Type B pancreatic cell (in vitro differentiated cells): ENCODE data around the gene MMP24. TPM values are rescaled to one million over a fixed set of nuclear protein-coding genes. Genes with fewer than 3 reads are reported as not detected.
"Not testable (repeated sequence)": the region's sequence is repeated elsewhere in the genome, so short reads cannot be mapped to it uniquely, and the experiment has no call there.

Experiments
- DNase-seq: peaks from one replicate; pipeline ENCODE4 v3.0.0; 2021; ENCODE audit warnings: mixed read lengths; ENCODE audit not compliant: unreplicated experiment; ENCODE audit errors: extremely low spot score
- H3K27ac Mint-ChIP-seq: 2 replicates; pipeline ENCODE4 v1.8.0; 2021; ENCODE audit warnings: mild to moderate bottlenecking, mixed read lengths
- H3K27me3 Mint-ChIP-seq: 2 replicates; pipeline ENCODE4 v1.8.0; 2021; ENCODE audit warnings: mixed read lengths
- H3K36me3 Mint-ChIP-seq: 2 replicates; pipeline ENCODE4 v1.8.0; 2021; ENCODE audit warnings: mixed read lengths
- H3K4me1 Mint-ChIP-seq: one replicate; pipeline ENCODE4 v1.8.0; 2021; ENCODE audit warnings: mixed read lengths; ENCODE audit not compliant: unreplicated experiment
- H3K4me3 Mint-ChIP-seq: 2 replicates; pipeline ENCODE4 v1.8.0; 2021; ENCODE audit warnings: mild to moderate bottlenecking, mixed read lengths
- H3K9me3 Mint-ChIP-seq: 2 replicates; pipeline ENCODE4 v1.8.0; 2021; ENCODE audit warnings: mixed read lengths
- total RNA-seq: library from RNA; stranded (reverse); gene quantifications from 2 replicates; pipeline ENCODE4 v1.2.1, GENCODE V29; 2021; ENCODE audit warnings: low replicate concordance
- TF ChIP-seq, protein P1 (sequence below): fragments of 200-600 bp; sonication (generic); conservative IDR thresholded peaks from 2 replicates; pipeline ENCODE4 v1.5.0; 2021; ENCODE audit warnings: antibody characterized with exemption, mild to moderate bottlenecking

The MMP24 gene
- total RNA-seq, 1 donor from 2014 or later = 2.6 TPM

DNA sequence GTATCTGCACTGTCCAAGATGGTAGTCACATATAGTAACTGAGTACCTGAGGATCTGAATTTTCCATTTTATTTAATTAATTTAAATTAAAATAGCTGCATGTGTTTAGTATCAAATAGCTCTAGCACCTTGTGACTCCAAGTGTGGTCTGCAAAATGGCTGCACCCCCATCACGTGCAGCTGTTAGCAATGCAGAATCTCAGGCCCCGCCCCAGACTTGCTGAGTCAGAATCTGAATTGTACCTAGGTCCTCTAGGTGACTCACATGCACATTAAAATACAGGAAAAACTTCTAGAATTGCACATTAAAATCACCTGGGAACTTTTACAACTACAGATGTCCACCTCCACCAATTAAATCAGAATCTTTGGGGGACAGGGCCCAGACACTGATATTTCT lies 84.9 kb downstream of the MMP24 start:
- H3K4me1 Mint-ChIP-seq = peaks cover 17% of the 10 kb centered on the region
- no peaks in the 10 kb centered on the region for H3K27me3 Mint-ChIP-seq
- DNase-seq = no peak
- no peak overlapping the region for H3K4me3 Mint-ChIP-seq
- TF ChIP-seq, protein P1, sequence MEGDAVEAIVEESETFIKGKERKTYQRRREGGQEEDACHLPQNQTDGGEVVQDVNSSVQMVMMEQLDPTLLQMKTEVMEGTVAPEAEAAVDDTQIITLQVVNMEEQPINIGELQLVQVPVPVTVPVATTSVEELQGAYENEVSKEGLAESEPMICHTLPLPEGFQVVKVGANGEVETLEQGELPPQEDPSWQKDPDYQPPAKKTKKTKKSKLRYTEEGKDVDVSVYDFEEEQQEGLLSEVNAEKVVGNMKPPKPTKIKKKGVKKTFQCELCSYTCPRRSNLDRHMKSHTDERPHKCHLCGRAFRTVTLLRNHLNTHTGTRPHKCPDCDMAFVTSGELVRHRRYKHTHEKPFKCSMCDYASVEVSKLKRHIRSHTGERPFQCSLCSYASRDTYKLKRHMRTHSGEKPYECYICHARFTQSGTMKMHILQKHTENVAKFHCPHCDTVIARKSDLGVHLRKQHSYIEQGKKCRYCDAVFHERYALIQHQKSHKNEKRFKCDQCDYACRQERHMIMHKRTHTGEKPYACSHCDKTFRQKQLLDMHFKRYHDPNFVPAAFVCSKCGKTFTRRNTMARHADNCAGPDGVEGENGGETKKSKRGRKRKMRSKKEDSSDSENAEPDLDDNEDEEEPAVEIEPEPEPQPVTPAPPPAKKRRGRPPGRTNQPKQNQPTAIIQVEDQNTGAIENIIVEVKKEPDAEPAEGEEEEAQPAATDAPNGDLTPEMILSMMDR = no peak
- H3K27ac Mint-ChIP-seq = no peak overlapping the region
- peaks cover 19% of the 10 kb centered on the region for H3K36me3 Mint-ChIP-seq
- no peaks in the 10 kb centered on the region for H3K9me3 Mint-ChIP-seq

DNA sequence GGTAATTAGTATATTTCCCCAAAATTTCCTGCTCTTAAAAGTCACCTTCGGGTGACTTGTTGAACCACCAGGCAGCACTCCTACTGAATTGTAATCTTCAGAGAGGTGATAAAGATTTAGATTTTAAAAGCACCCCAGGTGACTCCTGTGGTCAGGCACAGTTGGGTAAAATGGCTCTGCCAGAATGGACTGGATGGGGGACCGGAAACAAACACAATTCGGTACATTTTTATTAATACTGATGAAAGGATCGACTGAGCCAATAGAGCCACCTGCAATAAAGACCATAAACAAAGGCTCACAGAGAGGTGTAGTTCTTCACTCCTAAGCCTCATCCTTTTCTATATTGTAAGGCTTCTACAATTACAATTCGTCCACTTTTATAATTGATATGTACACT lies 85.3 kb downstream of the MMP24 start:
- H3K4me1 Mint-ChIP-seq = peaks cover 13% of the 10 kb centered on the region
- TF ChIP-seq, protein P1 = no peak
- H3K36me3 Mint-ChIP-seq = peaks cover 19% of the 10 kb centered on the region

DNA sequence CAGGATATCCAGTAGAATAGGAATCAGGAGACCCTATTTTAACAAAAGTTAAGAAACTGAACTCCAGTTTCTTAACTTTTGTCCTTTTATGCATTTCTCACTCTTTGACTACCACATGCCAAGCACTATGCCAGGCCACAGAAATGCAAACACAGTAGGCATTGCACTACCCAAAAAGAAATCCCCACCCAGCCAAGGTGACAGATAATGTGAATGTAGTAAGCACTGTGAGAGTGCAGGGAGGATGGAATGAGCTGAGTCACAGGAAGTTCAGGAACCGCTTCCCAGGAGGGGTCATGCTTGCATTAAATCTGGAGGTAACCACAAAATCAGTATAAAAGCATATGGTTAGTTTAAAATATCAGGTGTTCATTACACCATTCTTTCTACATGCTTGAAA lies 85.8 kb downstream of the MMP24 start:
- DNase-seq = no peak

More for the DNA sequence above, 85.3 kb downstream of the MMP24 start:
- H3K27ac Mint-ChIP-seq = no peak overlapping the region
- H3K9me3 Mint-ChIP-seq = no peaks in the 10 kb centered on the region
- no peak overlapping the region for H3K4me3 Mint-ChIP-seq
- H3K27me3 Mint-ChIP-seq = no peaks in the 10 kb centered on the region
- DNase-seq = no peak

DNA sequence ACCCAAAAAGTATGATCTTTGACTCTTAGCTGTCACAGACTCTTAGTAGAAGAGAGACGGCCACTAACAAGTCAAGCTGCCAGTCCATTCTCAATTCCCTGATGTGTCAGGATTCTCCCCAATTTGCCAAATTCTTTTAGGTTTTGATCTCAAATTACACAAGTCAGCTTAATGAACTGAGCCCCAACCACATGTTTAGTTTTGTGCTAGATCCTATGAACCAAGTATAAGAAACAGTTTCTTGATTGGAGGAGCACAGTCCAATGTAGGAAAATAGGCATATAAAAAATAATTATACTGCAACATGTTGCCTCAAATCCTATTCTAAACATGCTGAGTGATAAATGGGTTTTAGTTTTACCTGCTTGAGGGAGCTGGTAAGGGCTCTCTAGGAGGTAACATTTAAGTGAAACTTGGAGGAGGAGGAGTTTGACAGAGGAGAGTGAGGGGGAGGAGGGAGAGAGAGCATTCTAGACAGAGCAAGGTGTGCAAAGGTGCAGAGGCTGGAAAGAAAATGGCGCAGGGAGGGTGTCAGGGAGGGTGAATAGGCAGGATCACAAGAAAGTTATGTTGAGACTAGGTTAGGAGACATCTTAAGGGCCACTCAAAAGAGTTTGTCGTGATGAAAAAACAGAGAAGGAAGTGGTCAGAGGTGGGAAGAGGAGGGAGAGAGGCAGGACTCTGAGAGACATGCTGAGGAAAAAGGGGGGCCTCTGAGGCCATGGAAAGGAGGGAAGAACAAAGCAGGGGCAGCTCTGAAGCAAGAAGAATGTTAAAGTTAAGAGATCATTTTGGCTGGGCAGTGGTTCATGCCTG lies 88.5 kb downstream of the MMP24 start:
- Mint-ChIP-seq H3K4me1 (peaks cover 29% of the 10 kb centered on the region), H3K36me3 (peaks cover 17% of the 10 kb centered on the region), H3K4me3 (no peak overlapping the region), H3K27me3 (no peaks in the 10 kb centered on the region), H3K9me3 (no peaks in the 10 kb centered on the region), H3K27ac (peak overlapping the region; percentile 23)
- TF ChIP-seq, protein P1 = no peak
- no peak for DNase-seq

More for the DNA sequence above, 85.8 kb downstream of the MMP24 start:
- no peaks in the 10 kb centered on the region for H3K27me3 Mint-ChIP-seq
- H3K4me1 Mint-ChIP-seq = peaks cover 12% of the 10 kb centered on the region
- peak overlapping the region; percentile 25 for H3K27ac Mint-ChIP-seq
- TF ChIP-seq, protein P1 = no peak
- no peak overlapping the region for H3K4me3 Mint-ChIP-seq
- H3K9me3 Mint-ChIP-seq = no peaks in the 10 kb centered on the region
- peaks cover 19% of the 10 kb centered on the region for H3K36me3 Mint-ChIP-seq

DNA sequence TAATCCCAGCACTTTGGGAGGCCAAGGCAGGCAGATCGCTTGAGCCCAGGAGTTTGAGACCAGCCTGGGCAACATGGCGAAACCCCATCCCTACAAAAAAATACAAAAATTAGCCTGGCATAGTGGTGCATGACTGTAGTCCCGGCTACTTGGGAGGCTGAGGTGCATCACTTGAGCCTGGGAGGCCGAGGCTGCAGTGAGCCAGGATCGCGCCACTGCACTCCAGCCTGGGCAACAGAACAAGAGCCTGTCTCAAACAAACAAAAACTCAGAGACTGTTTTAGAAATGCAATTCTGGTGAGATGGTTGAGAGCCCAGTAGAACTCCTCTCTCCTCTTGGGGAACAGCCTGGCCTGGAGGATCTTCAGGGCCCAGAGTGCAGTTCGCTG lies 89.1 kb downstream of the MMP24 start:
- H3K27me3 Mint-ChIP-seq, DNase-seq, H3K27ac Mint-ChIP-seq, H3K4me3 Mint-ChIP-seq, H3K9me3 Mint-ChIP-seq: not testable (repeated sequence)
- H3K36me3 Mint-ChIP-seq = peaks cover 16% of the 10 kb centered on the region
- peaks cover 35% of the 10 kb centered on the region for H3K4me1 Mint-ChIP-seq

DNA sequence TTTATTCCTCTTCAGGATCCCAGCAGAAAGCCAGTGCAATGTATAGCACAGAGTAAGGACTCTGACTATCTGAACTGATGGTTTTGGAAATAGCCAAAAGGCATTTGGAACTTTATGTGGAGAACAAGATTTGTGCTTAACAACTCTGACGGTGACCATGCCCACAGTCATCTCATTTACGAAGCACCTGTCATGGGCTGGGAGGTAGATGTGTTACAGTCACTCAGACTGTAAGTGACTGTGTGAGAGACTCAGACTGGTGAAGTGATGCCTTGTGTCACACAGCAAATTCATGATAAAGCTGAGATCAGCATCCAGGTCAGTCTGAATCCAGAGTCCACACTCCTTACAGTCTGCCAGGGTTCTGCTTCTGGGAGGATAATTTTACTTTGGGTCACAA lies 89.6 kb downstream of the MMP24 start:
- Mint-ChIP-seq H3K4me3 (no peak overlapping the region), H3K4me1 (peaks cover 38% of the 10 kb centered on the region), H3K27me3 (no peaks in the 10 kb centered on the region), H3K36me3 (peaks cover 16% of the 10 kb centered on the region), H3K27ac (no peak overlapping the region), H3K9me3 (no peaks in the 10 kb centered on the region)
- DNase-seq = no peak
- TF ChIP-seq, protein P1 = no peak
